ENCODE results near the gene TXNDC17.

TXNDC17 gene

GRCh38 chr17:6626616-6627015, 14.2 kb upstream of the TXNDC17 start:
- TF ChIP-seq GATA2 (IDR thresholded peaks at IDR 0.05; ENCODE audit: low read depth, low read length) = no peak
- no peak for TF ChIP-seq GATA3 (IDR thresholded peaks at IDR 0.05; ENCODE audit: low read depth, low read length)

- TF ChIP-seq GATA2 (IDR thresholded peaks at IDR 0.05; ENCODE audit: low read depth, low read length) (no peak), GATA3 (IDR thresholded peaks at IDR 0.05; ENCODE audit: low read depth, low read length) (no peak)
These were observed 13.8 kb upstream of the TXNDC17 start for GRCh38 chr17:6627019-6627418.

GRCh38 chr17:6630390-6630789, 10.5 kb upstream of the TXNDC17 start:
- no peak for TF ChIP-seq GATA3 (IDR thresholded peaks at IDR 0.05; ENCODE audit: low read depth, low read length)
- no peak for TF ChIP-seq GATA2 (IDR thresholded peaks at IDR 0.05; ENCODE audit: low read depth, low read length)

GRCh38 chr17:6632530-6632929, 8.3 kb upstream of the TXNDC17 start:
- no peak for TF ChIP-seq GATA2 (IDR thresholded peaks at IDR 0.05; ENCODE audit: low read depth, low read length)
- TF ChIP-seq GATA3 (IDR thresholded peaks at IDR 0.05; ENCODE audit: low read depth, low read length) = no peak

GRCh38 chr17:6633263-6633662, 7.6 kb upstream of the TXNDC17 start:
- TF ChIP-seq GATA2 (IDR thresholded peaks at IDR 0.05; ENCODE audit: low read depth, low read length) = no peak
- TF ChIP-seq GATA3 (IDR thresholded peaks at IDR 0.05; ENCODE audit: low read depth, low read length) = no peak

- TF ChIP-seq GATA2 (IDR thresholded peaks at IDR 0.05; ENCODE audit: low read depth, low read length) = no peak
- no peak for TF ChIP-seq GATA3 (IDR thresholded peaks at IDR 0.05; ENCODE audit: low read depth, low read length)
These were observed 4.8 kb upstream of the TXNDC17 start for GRCh38 chr17:6636105-6636504.

- no peak for TF ChIP-seq GATA3 (IDR thresholded peaks at IDR 0.05; ENCODE audit: low read depth, low read length)
- no peak for TF ChIP-seq GATA2 (IDR thresholded peaks at IDR 0.05; ENCODE audit: low read depth, low read length)
These were observed 4.0 kb upstream of the TXNDC17 start for GRCh38 chr17:6636616-6637457.

- TF ChIP-seq GATA2 (IDR thresholded peaks at IDR 0.05; ENCODE audit: low read depth, low read length) = no peak
- TF ChIP-seq GATA3 (IDR thresholded peaks at IDR 0.05; ENCODE audit: low read depth, low read length) = no peak
These were observed 3.4 kb upstream of the TXNDC17 start for GRCh38 chr17:6637458-6637840.

- TF ChIP-seq GATA2 (IDR thresholded peaks at IDR 0.05; ENCODE audit: low read depth, low read length) (no peak), GATA3 (IDR thresholded peaks at IDR 0.05; ENCODE audit: low read depth, low read length) (no peak)
These were observed 2.6 kb upstream of the TXNDC17 start for GRCh38 chr17:6638046-6638908.

GRCh38 chr17:6639014-6639585, 1.8 kb upstream of the TXNDC17 start:
- TF ChIP-seq GATA2 (IDR thresholded peaks at IDR 0.05; ENCODE audit: low read depth, low read length) (no peak), GATA3 (IDR thresholded peaks at IDR 0.05; ENCODE audit: low read depth, low read length) (no peak)

- TF ChIP-seq GATA2 (IDR thresholded peaks at IDR 0.05; ENCODE audit: low read depth, low read length) = no peak
- TF ChIP-seq GATA3 (IDR thresholded peaks at IDR 0.05; ENCODE audit: low read depth, low read length) = no peak
These were observed 999 bp upstream of the TXNDC17 start for GRCh38 chr17:6639586-6640535.

- TF ChIP-seq GATA3 (IDR thresholded peaks at IDR 0.05; ENCODE audit: low read depth, low read length) (no peak), GATA2 (IDR thresholded peaks at IDR 0.05; ENCODE audit: low read depth, low read length) (no peak)
These were observed 495 bp downstream of the TXNDC17 start for GRCh38 chr17:6641247-6641863.

GRCh38 chr17:6642592-6642991, 1.7 kb downstream of the TXNDC17 start:
- TF ChIP-seq GATA3 (IDR thresholded peaks at IDR 0.05; ENCODE audit: low read depth, low read length) = no peak
- TF ChIP-seq GATA2 (IDR thresholded peaks at IDR 0.05; ENCODE audit: low read depth, low read length) = no peak
